ENCODE measurements around the gene CHSY1.

Gene CHSY1

GRCh38 chr15:101187820-101188636 is 63.8 kb downstream of the CHSY1 start:
- DNase-seq (ENCODE audit: low read depth), result no peak

GRCh38 chr15:101185770-101186169 is 66.1 kb downstream of the CHSY1 start:
- DNase-seq (ENCODE audit: low read depth), result no peak

GRCh38 chr15:101185336-101185735 is 66.5 kb downstream of the CHSY1 start:
- no peak for DNase-seq (ENCODE audit: low read depth)

GRCh38 chr15:101184830-101185229 is 67.0 kb downstream of the CHSY1 start:
- no peak for DNase-seq (ENCODE audit: low read depth)

GRCh38 chr15:101183931-101184305 is 67.9 kb downstream of the CHSY1 start:
- DNase-seq (ENCODE audit: low read depth), result no peak

GRCh38 chr15:101183226-101183930 is 68.5 kb downstream of the CHSY1 start:
- DNase-seq (ENCODE audit: low read depth), result no peak

- DNase-seq (ENCODE audit: low read depth), result no peak
Measured at GRCh38 chr15:101182215-101182614, 69.6 kb downstream of the CHSY1 start.

GRCh38 chr15:101181349-101181748 is 70.5 kb downstream of the CHSY1 start:
- no peak for DNase-seq (ENCODE audit: low read depth)

- no peak for DNase-seq (ENCODE audit: low read depth)
Measured at GRCh38 chr15:101180620-101181307, 71.1 kb downstream of the CHSY1 start.

- no peak for DNase-seq (ENCODE audit: low read depth)
Measured at GRCh38 chr15:101179341-101180153, 72.3 kb downstream of the CHSY1 start.

GRCh38 chr15:101178931-101179330 is 72.9 kb downstream of the CHSY1 start:
- no peak for DNase-seq (ENCODE audit: low read depth)

GRCh38 chr15:101178479-101178878 is 73.4 kb downstream of the CHSY1 start:
- DNase-seq (ENCODE audit: low read depth), result no peak

GRCh38 chr15:101177866-101178265 is 74.0 kb downstream of the CHSY1 start:
- DNase-seq (ENCODE audit: low read depth), result no peak

- DNase-seq (ENCODE audit: low read depth), result no peak
Measured at GRCh38 chr15:101176625-101177024, 75.2 kb downstream of the CHSY1 start.

- DNase-seq (ENCODE audit: low read depth), result no peak
Measured at GRCh38 chr15:101175401-101175800, 76.4 kb downstream of the CHSY1 start.

GRCh38 chr15:101174152-101174920 is 77.5 kb downstream of the CHSY1 start:
- DNase-seq (ENCODE audit: low read depth), result no peak

- no peak for DNase-seq (ENCODE audit: low read depth)
Measured at GRCh38 chr15:101173233-101174119, 78.4 kb downstream of the CHSY1 start.

GRCh38 chr15:101172501-101173071 is 79.3 kb downstream of the CHSY1 start:
- DNase-seq (ENCODE audit: low read depth), result no peak

- no peak for DNase-seq (ENCODE audit: low read depth)
Measured at GRCh38 chr15:101171954-101172353, 79.9 kb downstream of the CHSY1 start.
